Right ventricle myocardium inferior (tissue), 1 donor: ENCODE data around the gene TMC6. TPM values are rescaled to one million over a fixed set of nuclear protein-coding genes. Genes with fewer than 3 reads are reported as not detected.

Source experiments
- ATAC-seq: fragments of 200-7000 bp; cut with Tn5 transposase; one replicate; pipeline ENCODE4 v1.9.1; 2020; ENCODE audit warnings: mild to moderate bottlenecking, moderate library complexity
- DNase-seq: peaks from one replicate; pipeline ENCODE4 v3.0.0; 2021; ENCODE audit errors: missing footprints
- intact Hi-C: fragments of 100-400 bp; cut with DNase I; formaldehyde crosslinking; loops from one replicate; pipeline ENCODE4 v1.11.0; 2022
- total RNA-seq: library from RNA; stranded (reverse); fragmentation: NEBNext Ultra II Directional; extraction: Animal tissue kit (Norgen Biotek cat#: 25700); gene quantifications from one replicate; pipeline ENCODE4 v1.2.1, GENCODE V29; 2021
- donor health status: DM: no; HTN: yes; CAD: no; lungs with severe emphysema.

The TMC6 gene
- total RNA-seq, 1 donor from 2014 or later = 77.0 TPM

DNA sequence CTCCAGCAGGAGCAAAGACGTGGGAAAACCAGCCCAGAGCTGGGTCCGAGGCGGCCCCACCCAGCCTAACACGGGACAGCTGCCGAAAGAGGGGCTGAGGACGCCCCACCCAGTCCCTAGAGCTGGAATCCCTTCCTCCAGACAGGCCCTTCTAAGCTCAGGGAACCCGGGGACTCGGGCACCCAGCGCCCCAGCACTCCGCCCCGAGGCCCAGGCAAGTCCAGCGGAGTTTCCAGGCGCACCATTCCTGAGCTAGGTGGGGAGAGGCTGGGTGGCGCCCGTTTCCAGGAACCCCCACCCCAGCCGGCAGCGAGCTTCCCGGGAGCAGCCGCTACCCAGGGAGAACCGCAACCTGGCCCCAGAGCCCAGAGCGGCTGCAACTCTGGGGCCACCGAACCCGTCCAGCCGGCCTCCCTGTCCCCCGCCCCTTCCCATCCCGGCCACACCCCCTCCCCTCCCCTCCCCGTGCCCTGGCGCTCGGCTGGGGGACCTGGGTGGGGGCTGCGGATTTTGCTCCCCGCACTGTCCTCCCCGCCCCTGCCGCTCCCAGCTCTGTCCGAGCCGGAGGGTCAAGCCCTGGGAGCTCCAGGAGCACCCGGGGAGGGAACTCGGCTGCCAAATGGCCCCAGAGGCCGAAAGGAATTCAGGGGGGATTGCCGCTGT lies 536 bp downstream of the TMC6 start:
- intact Hi-C loops = loop anchor here (5.0 kb wide), 1 partner anchor 44 kb away; no protein-coding TSS in a partner anchor
- ATAC-seq (peak; percentile 18), DNase-seq (peak; percentile 72)

GRCh38 chr17:78127239-78127887 lies 1.2 kb downstream of the TMC6 start:
- DNase-seq (peak; percentile 90), ATAC-seq (peak; percentile 52)
- intact Hi-C loops = loop anchor here (5.0 kb wide), 1 partner anchor 45 kb away; no protein-coding TSS in a partner anchor

DNA sequence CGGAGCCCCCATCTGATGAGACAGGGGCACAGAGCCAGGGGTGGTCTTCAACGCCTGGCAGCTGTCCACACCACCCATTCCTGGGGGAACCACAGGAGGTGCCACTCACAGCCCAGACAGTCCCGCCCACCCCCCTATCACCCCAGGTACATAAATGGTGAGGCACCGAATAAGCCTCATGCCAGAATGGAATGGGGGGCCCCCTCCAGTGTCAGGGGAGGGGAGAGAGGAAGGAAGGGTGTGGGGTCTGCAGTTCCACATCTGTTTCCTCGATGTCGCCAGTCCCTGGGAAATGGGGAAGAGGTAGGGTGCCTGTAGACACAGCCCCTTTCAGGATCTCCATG lies 1.7 kb downstream of the TMC6 start:
- peak; percentile 69 for DNase-seq
- intact Hi-C loops = loop anchor here (5.0 kb wide), 1 partner anchor 45 kb away; no protein-coding TSS in a partner anchor
- no peak for ATAC-seq

- intact Hi-C loops = loop anchor here (5.0 kb wide), 1 partner anchor 46 kb away; no protein-coding TSS in a partner anchor
- DNase-seq = peak; percentile 70
- ATAC-seq = peak; percentile 29
Observed at GRCh38 chr17:78125976-78126894, 2.3 kb downstream of the TMC6 start.

GRCh38 chr17:78125138-78125913 lies 3.2 kb downstream of the TMC6 start:
- ATAC-seq (no peak), DNase-seq (peak; percentile 75)
- intact Hi-C loops = loop anchor here (5.0 kb wide), 1 partner anchor 47 kb away; no protein-coding TSS in a partner anchor

DNA sequence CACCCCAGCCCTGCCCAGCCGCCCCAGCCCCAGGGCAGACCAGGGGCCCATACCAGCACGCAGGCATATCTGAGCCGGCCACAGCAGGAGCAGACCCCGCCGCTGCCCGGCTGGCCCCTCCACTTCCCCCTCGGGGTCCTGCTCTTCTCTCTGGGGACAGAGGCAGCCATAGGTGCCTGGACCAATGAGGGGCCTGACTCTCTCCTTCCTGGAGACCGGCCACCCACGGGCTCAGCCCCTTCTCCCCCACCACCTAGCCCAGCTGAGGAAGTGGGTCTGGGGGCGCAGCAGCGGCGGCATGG lies 3.8 kb downstream of the TMC6 start:
- intact Hi-C loops = loop anchor here (5.0 kb wide), 1 partner anchor 48 kb away; no protein-coding TSS in a partner anchor
- ATAC-seq (no peak), DNase-seq (no peak)

DNA sequence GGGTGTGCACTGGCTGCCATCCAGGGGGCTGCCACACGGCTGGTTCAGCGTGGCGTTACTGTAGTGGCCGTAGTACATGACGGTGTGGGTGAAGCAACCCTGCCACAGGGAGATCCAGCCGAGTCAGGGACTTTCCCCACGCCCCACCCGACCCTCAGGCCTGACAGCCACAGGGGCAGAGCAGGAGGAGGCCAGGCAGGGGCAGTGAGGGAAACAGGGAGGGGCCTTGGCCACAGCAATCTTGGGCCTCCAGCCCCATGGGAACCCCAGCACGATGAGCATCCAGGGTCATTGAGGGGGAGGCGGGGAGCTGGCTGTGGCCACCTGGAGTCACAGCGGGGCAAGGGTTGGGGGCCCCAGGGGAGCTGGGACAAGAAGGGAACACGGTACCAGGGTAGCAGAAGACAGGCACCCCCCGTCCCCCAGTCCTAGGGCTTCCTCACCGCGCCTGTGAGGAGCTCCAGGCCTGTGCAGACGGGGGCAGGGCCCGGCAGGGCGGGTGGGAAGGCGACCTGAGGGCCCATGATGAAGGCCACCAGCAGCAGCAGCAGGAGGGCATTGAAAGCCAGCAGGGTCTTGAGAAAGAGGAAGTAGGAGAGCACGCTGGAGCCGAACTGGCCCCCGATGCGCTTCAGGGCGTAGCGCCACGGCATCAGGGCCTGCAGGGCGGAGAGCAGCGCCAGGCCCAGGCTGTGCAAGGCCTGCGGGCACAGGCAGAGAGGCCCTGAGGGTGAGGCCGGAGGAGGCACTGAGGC lies 4.3 kb downstream of the TMC6 start:
- no peak for ATAC-seq
- DNase-seq = peak; percentile 76

GRCh38 chr17:78123258-78123929 lies 5.2 kb downstream of the TMC6 start:
- DNase-seq (no peak), ATAC-seq (no peak)
- intact Hi-C loops = no loop called here

More for the DNA sequence above, 4.3 kb downstream of the TMC6 start:
- intact Hi-C loops = no loop called here

GRCh38 chr17:78122931-78123249 lies 5.7 kb downstream of the TMC6 start:
- intact Hi-C loops = no loop called here
- ATAC-seq = no peak
- DNase-seq = peak; percentile 43

GRCh38 chr17:78122216-78122930 lies 6.2 kb downstream of the TMC6 start:
- DNase-seq (peak; percentile 48), ATAC-seq (no peak)
- intact Hi-C loops = no loop called here

GRCh38 chr17:78121801-78122215 lies 6.7 kb downstream of the TMC6 start:
- DNase-seq (peak; percentile 31), ATAC-seq (no peak)
- intact Hi-C loops = no loop called here

DNA sequence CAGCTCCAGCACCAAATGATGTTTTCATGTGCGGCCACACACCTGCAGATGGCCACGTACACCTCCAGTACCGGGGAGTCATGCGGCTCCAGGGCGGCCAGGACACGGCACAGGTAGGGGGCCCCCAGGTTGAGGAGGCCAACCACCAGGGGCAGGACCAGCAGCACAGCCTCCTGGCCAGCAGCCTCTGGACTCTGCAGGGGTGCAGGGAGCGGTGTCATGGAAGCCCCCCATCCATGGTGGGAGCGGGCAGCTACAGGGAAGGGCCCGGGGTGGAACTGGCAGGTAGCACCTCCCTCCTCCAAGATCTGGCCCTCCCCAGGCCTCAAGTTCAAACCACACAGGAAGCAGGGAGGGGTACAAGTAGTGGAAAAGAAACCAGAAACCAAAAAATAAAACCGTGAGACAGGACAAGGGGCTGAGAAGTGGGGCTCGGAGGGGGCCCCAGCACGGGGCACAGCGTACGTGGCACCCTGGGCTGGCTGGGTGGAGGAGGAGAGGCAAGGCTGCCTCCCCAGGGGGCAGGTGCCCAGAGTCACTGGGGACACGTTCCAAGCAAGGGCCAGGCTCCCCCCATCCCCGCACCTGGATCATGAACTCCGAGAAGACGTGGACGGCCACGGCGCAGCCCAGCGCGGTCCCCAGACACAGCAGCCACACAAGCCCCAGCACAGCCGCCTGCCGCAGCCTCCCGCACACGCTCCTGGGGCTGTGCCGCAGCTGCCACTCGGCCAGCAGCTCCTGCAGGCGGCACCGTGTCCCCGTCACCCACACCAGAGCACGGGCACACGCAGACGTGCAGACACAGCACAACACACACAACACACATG lies 7.4 kb downstream of the TMC6 start:
- no peak for ATAC-seq
- intact Hi-C loops = no loop called here
- DNase-seq = peak; percentile 64

- intact Hi-C loops = no loop called here
- no peak for ATAC-seq
- no peak for DNase-seq
Observed at GRCh38 chr17:78120537-78120936, 8.0 kb downstream of the TMC6 start.

DNA sequence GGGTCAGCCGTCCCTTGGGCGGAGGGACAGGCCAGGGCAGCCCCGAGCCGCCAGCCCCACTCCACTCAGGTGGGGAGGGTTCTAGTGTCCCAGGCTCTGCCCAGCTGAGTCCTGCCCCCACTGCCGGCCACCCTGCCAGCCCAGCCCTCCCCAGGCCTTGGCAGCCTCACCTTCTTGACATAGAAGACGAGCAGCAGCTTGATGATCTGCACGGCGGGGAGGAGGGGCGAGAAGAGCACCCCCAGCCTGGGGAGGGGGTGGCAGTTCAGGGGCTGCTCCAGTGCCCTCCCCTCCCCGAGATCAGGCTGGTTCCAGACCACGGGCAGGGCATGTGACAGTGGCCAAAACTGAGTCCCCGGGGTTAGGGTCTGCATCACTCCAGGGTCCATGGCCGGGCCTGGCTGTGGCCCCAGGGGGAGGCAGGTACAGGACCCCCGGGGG lies 9.7 kb downstream of the TMC6 start:
- intact Hi-C loops = no loop called here
- DNase-seq (peak; percentile 46), ATAC-seq (no peak)

DNA sequence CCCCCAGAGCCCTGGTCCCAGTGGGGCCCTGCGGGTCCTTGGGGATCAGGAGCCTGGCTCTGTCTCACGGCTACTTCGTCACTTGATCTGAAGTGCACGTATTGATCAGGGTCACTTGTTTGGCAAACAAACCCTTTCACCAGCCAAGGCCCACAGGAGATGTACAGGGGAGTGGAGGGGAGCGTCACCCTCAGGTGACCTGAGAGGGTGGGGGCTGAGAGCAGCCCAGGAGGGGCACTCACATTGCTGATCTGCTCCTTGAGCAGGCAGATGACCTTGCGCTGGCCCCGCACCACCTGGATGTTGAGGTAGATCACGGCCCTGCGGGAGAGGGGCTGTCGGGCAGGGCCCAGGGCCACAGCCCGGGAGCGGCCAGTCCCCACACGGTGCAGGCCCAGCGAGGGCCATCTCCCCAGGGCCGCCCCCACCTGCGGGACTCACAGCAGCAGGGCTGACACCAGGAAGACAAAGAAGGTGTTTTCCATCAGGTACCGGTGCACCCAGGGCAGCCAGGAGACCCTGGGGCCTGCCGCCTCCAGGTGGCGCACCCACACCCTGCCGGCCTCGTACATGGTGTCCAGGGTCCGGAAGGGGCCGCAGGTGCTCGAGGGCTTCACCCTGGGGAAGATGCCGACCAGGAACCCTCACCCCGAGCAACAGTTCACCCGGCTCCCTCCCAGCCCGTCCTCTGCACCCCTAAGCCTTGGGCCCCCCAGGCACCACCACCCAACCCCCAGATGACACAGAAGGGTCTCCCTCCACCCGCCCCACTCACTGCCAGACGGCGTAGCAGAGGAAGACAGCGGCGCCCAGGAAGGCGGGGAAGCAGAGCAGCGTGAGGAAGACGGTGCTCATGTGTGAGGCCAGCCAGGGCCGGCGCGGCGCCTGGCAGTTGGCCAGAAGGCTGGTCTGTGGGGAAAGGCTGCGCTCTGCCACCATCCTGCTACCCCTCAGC lies 11.3 kb downstream of the TMC6 start:
- peak; percentile 72 for DNase-seq
- no peak for ATAC-seq
- intact Hi-C loops = no loop called here
